Activated CD4-positive, alpha-beta T cell treated with anti-CD3 and anti-CD28 coated beads, Interleukin-2, Interleukin-4, amounts not matched to agents 100 ng/mL and 50 ng/mL, durations not matched to agents 16 hours and 8 hours (primary cell): ENCODE data around the gene OR7G3.
A peak's percentile ranks its signal among the peaks of the same experiment; 100 is the strongest.

ENCODE experiments used
- DNase-seq: peaks from one replicate; pipeline ENCODE4 v3.0.0-alpha.2; 2020; ENCODE audit warnings: low spot score

OR7G3 gene

DNA sequence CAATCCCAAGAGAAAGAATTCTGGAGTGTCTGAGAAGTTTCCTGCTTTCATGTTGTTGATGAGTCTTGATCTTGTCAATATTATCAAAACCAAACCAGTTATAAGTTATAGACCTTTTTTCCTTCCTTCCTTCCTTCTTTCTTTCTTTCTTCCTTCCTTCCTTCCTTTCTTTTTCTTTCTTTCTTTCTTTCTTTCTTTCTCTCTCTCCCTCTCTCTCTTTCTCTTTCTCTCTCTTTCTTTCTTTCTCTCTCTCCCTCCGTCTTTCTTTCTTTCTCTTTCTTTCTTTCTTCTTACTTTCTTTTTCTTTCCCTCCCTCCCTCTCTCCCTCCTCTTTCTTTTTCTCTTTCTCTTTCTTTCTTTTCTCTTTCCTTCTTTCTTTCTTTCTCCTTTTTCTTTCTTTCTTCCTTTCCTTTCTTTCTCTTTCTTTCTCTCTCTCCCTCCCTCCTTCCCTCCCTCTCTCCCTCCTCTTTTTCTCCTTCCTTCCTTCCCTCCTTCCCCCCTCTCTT lies at the start of gene OR7G3:
TSS of gene OR7G3 (minus strand) at position 51 of the 506 bp plus-strand sequence. CDS start at position 51, 0 bp downstream.
- no peak for DNase-seq

DNA sequence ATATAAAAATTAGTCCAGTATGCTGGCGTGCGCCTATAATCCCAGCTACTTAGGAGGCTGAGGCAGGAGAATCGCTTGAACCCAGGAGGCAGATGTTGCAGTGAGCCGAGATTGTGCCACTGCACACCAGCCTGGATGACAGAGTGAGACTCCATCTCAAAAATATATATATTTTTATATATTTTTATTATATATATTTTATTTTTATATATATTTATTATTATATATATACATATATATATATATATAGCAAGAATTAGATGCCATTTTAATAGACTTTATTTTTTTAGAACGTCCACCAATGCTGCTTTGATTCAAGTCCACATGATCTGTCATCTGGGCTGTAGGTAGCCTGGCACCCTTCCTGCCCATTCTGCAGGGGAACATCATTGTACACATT lies 48.6 kb upstream of the OR7G3 start:
- DNase-seq = no peak

DNA sequence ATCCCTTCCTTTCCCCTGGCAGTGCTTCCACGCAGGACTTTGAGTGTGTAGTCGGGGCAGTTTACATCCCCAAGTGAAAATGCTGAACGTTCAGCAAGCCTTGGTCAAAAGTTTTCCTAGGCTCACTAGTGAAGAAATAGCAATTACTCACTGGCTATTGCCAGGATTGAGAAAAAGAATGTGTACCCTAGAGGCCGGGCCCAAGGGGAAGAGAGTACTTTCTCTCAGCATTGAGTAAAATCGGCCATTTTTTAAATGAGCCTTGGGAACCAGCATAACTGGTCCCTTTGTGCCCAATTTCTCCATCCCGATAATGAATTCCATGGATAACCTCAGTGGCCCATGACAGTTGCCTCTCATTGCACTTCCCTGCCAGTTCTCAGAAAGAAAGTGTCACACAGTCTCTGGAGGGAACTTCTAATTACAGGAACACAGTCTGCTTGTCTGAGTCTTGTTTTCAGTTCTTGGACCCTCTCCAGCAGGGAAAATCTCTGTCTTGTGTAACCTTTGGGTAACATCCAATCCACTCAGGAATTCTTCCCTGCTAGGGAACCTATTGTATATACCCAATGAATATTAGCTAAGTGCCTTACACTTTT lies 44.7 kb upstream of the OR7G3 start:
- no peak for DNase-seq

DNA sequence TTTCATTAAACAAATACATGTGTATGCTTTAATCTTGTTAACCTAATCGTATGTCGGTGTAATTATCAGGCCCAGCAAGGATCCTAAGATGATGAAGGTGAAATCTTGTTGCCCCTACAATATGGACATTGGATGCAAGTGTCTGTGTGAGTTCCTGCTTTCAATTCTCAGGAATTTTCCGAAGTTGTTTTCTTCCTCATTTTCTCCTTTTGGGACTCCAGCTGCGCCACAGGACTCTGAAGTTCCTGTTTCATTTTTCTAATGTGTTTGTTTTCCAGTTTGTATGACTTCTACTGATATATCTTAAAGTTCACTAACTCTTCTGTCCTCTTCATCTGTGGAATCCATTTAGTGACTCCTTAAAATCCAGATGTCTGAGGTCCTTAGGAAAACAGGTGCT lies 40.1 kb upstream of the OR7G3 start:
- DNase-seq = no peak

- no peak for DNase-seq
These were observed 38.5 kb upstream of the OR7G3 start for GRCh38 chr19:9165261-9165660.

DNA sequence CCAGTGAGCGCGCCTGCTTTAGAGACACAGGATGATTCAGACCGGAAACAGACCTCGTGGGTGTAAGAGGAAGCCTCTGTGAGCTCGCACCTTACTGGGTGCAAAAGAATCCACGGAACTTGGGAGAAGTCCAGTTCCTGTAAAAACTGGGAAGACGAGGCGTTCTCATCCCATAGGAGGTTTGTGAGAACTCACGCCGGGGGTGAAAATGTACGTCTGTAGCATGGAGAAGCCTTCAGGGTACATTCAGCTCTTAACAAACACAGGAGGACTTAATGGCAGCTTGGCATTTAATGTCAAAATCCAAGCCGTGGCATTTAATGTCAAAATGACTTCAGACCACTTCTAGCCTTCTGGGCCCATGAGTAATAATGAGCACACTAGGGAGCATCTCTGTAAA lies 34.7 kb upstream of the OR7G3 start:
- no peak for DNase-seq

DNA sequence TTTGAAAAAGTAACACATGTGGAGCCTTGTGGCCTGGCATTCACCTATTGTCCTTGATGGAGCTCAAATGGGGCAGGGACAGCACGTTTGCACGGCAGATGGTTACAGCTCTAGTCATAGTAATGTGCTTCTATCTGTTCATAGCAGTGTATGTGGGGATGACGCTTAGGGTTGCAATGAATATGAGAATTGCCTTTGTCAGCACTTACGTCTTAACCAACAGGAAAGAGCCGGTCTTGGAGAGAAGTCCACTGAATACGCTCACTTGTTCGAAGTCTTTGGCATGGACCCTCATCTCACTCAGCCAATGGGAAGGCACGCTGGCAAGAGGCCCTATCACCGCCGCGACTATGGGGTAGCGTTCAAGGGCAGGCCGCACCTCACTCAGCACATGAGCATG lies 33.1 kb upstream of the OR7G3 start:
- no peak for DNase-seq

GRCh38 chr19:9156304-9156703 lies 29.6 kb upstream of the OR7G3 start:
- DNase-seq = no peak

DNA sequence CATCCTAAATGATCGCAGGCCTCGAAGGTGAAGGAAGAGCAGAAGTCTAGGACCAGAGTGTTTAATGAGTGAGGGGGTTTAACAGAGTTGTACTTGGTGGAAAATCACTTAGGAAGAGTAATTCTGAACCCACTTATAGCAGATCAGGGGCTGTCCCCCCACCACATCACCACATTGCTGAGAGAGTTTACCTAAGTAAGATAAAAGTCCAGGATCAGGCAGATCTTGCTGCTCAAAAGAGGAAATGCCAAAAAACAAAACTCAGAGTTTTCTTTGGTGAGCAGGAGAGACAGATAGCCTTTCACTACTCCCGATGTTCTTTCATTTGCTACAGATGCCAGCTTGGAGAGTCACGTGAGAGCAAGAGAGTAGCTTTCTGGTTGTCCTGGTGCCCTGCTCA lies 28.8 kb upstream of the OR7G3 start:
- no peak for DNase-seq

DNA sequence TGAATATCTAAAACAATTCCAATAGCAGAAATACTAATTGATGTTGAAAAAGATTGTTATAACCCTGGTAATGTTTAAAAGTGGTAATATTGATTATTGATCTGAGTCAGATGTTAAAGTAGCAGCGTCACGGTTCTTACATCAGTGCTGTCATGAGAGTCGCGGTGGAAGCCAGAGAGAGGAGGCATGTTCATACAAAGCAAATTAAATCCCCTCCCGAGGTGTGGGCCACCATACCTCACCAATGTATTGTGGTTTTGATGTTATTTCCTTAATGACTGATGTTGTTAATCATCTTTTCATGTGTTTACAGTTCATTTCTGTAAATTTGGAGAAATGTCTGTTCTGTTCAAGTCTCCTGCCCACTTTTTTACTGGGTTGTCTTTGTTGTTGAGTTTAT lies 24.6 kb upstream of the OR7G3 start:
- DNase-seq = no peak

GRCh38 chr19:9150650-9151049 lies 23.9 kb upstream of the OR7G3 start:
- DNase-seq = no peak

DNA sequence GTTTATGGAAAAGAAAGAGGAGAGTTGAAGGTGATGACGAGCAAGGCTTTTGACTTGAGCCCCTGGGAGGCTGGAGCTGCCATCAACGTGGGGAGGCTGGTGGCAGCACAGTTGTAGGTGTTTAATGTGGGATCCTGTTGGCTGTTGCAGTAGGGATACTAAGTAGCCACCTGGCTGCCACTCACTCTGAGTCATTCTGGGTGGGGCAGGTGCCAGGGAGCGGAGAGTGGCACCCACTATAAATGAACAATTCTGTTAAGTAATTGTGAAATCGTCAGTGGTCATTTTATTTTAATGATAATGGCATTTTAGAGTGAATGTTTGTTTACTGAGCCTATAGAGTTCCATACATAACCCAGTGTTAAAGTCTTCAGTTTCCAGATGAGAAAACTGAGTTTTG lies 23.2 kb upstream of the OR7G3 start:
- no peak for DNase-seq

DNA sequence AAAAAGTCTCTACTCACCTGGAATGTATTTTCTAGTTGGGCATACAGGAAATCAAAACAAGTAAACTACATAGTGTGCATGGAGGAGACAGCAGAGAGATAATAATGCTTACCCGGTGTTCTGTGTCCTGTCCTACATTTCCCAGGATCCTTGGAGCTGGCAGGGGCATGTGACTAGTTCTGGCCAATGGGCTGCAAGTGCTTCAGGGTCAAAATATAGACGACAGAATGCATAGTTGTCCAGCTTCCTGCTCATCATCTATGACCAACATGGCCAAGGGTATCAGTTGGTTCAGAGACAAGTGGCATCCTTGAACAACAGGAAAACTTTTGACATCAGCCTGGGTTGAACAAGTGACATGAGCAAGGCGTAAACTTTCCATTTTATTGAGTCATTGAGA lies 21.9 kb upstream of the OR7G3 start:
- DNase-seq = no peak

DNA sequence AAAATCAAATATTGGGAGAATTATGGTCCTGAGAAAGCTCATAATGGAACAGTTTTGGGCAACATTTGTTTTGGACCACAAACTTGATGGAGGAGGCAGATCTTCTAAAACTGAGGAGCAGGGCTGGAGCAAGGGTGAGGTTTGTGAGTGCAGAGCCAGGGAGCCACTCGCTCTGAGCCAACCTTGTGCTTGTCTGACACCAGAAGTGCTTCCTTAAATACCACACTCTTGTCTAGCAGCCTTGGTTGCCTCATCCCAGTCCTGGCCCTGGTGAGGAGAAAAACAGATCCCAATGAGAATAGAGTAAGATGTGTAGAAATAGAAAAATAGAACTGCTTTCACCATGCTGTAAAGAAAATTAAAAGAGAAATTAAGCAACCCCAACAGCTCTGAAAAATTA lies 20.1 kb upstream of the OR7G3 start:
- no peak for DNase-seq

DNA sequence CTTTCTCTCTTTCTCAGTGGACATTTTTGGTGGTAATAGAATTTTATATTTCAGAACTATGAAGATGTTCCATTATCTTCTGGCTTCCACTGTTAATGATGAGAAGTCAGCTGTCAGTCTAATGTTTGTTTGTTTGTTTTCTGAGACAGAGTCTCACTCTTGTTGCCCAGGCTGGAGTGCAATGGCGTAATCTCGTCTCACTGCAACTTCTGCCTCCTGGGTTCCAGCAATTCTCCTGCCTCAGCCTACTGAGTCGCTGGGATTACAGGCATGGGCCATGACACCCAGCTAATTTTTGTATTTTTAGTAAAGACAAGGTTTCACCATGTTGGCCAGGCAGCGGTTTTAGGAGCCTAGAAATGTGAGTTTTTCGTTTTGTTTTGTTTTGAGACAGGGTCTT lies 18.2 kb upstream of the OR7G3 start:
- no peak for DNase-seq

DNA sequence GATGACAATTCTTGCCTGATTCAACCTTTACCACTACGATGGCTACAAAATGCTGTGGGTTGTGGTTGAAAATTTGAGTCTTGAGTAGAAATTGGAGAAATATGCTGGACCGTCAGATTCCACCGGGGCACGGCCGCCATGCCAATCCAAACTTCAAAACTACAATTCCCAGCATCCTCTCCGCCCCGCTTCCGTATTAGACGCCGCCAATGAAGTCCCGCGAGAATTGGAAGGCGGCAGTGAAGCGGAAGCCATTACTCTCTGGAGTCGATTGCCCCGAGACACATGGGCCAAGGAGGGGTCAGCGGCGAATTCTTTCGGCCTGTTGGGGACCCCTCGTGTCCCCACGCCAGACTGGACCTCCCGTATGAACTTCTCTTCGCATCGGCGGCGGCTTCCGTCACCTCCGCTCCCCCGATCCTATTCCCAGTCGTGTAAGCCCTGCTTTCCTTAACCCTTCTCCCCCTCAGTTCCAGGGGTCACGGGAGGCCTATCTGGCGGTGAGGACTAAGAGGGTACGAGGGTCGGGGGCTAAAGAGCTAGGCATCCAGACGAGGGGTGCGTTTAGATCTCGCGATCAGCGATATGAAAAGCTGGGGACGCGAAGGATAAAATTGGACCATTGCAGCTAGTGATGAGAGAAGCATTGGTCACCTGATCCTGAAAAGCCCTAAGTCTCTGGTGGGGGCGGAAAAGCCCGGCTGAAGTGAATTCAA lies 13.6 kb upstream of the OR7G3 start, which contains the start of gene ZNF317:
TSS of gene ZNF317 (plus strand) at position 239 of the 716 bp plus-strand sequence. CDS start 15,620 bp downstream, outside the sequence.
- DNase-seq = peak; percentile 92

DNA sequence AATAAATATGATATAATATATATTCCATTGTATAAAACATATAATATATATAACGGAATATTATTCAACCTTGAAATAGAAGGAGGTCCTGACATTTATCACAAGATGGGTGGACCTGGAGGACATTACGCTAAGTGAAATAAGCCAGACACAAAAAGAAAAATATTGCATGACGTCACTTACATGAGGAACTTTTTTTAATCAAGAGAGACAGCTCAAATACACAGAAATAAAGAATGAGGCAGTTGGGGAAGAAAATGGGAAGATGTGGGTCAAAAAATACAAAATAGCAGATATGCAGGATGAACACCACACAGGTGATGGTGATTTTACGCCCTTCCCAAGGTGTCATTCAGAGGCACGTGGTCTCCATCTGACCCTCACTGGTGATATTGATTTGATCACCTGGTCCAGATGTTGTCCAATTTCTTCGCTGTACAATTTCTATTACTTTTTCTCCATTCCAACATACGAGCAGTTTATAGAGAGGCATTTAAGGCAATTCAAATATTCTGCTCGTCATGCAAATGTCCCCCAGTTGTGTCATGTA lies 12.9 kb upstream of the OR7G3 start:
- no peak for DNase-seq

- no peak for DNase-seq
These were observed 5.7 kb upstream of the OR7G3 start for GRCh38 chr19:9132422-9132821.

DNA sequence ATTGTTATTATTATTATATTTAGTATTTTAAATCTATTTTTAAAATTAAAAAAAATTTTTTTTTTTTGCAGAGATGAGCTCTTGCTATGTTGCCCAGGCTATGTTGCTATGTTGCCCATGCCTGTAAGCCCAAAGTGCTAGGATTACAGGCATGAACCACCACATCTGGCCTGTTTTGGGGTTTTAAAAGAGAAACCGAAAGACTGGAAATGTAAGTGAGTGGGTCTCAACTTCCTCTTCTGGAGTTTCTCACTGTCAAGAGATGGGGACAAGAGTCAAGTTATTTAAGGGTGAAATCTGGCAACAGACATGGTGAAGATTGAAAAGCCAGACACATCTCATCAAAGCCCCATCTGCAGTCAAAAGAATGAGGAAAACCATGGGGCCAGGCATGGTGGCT lies 4.2 kb upstream of the OR7G3 start:
- no peak for DNase-seq

DNA sequence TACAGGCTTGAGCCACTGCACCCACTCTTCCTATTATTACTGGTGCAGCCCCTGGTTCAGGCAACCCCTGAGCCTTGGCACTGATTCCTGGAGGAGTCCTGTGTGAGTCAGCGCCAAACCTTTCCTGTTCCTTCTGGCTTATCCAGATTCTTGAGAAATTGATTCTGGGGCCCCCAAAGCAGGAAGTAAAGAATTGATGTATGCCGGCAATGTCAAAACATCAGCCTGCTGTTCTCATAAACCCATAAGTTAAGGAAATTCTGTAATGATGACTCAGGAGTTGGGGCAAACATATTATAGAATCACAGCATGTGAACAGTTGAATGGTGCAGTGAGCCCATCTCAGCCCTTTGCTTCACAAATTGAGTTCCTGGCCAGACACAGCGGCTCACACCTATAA lies 1.4 kb upstream of the OR7G3 start:
- no peak for DNase-seq

DNA sequence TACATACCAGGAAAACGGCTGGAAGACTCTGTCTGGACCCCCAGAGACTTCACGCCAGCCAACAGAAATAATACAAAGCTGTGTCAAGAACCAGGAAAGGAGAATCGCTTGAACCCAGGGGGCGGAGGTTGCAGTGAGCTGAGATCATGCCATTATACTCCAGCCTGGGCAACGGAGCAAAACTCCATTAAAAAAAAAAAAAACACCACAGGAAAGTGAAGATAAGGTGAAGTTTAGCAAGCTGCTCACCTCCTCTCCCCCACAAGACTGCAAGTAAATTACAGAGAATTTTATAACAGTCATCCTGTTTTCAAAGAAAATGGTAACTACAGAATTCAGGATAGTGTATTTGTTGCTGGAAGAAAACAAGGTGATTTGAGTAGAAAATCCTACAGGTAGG lies 10.2 kb downstream of the OR7G3 start:
- DNase-seq = no peak

- no peak for DNase-seq
These were observed 11.4 kb downstream of the OR7G3 start, which contains the start of gene OR7G1 for GRCh38 chr19:9115307-9115813. OR7G1 (minus strand) TSS chr19:9115763; CDS start chr19:9115763, 0 bp downstream.

DNA sequence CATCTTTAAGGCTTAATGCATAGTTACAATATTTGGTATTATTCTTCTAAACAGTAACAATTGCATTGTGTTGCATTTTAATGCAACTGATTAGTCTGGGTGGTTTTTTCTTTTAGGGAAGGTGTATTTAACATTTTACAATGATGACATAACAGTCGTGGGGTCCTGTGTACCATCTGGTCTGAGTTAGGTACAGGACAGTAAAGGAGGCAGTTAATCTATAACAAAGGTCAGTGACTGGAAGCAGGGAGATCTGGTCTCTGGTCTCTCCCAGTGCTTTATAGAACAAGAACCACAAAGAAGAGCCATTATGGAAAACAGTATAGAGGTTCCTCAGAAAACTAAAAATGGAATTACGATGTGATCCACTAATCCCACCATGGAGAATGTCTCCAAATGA lies 16.8 kb downstream of the OR7G3 start:
- no peak for DNase-seq
